Ascending aorta (tissue), 1 donor: ENCODE measurements around the gene ATP5F1D. TPM values are rescaled to one million over a fixed set of nuclear protein-coding genes. Genes with fewer than 3 reads are reported as not detected.

Experiments
- total RNA-seq: library from RNA; depleted of rRNA; stranded (reverse); fragments of >200 nt; gene quantifications from one replicate; pipeline ENCODE4 v1.1.0, GENCODE V29; 2016

Gene ATP5F1D
- total RNA-seq, 1 donor from 2014 or later = 232 TPM

Other genes with a start within 250 kb of the ATP5F1D start
- not detected for gene GRIN3B, start 241.3 kb upstream of the ATP5F1D start, total RNA-seq
- 452 TPM for gene TMEM259, start 220.6 kb upstream of the ATP5F1D start, total RNA-seq
- not detected for gene RNU6-2, start 220.2 kb upstream of the ATP5F1D start, total RNA-seq
- 79.1 TPM for gene CNN2, start 215.1 kb upstream of the ATP5F1D start, total RNA-seq
- gene ABCA7, start 201.6 kb upstream of the ATP5F1D start, total RNA-seq = 96.6 TPM
- 66.5 TPM for gene ARHGAP45, start 174.6 kb upstream of the ATP5F1D start, total RNA-seq
- gene POLR2E, start 146.4 kb upstream of the ATP5F1D start, total RNA-seq = 72.1 TPM
- gene GPX4, start 137.8 kb upstream of the ATP5F1D start, total RNA-seq = 348 TPM
- 120 TPM for gene SBNO2, start 67.5 kb upstream of the ATP5F1D start, total RNA-seq
- 104 TPM for gene STK11, start 36.0 kb upstream of the ATP5F1D start, total RNA-seq
- gene CBARP, start 3.7 kb upstream of the ATP5F1D start, total RNA-seq = 1.9 TPM
- 307 TPM for gene MIDN, start 6.8 kb downstream of the ATP5F1D start, total RNA-seq
- 442 TPM for gene CIRBP, start 27.6 kb downstream of the ATP5F1D start, total RNA-seq
- 156 TPM for gene FAM174C, start 33.8 kb downstream of the ATP5F1D start, total RNA-seq
- gene EFNA2, start 44.1 kb downstream of the ATP5F1D start, total RNA-seq = not detected
- 216 TPM for gene NDUFS7, start 142.2 kb downstream of the ATP5F1D start, total RNA-seq
- 56.4 TPM for gene GAMT, start 159.8 kb downstream of the ATP5F1D start, total RNA-seq
- 15.8 TPM for gene DAZAP1, start 165.8 kb downstream of the ATP5F1D start, total RNA-seq
- 3,111 TPM for gene RPS15, start 196.6 kb downstream of the ATP5F1D start, total RNA-seq
- not detected for gene APC2, start 208.4 kb downstream of the ATP5F1D start, total RNA-seq
- gene C19orf25, start 237.5 kb downstream of the ATP5F1D start, total RNA-seq = 32.7 TPM
- 1.5 TPM for gene PCSK4, start 248.6 kb downstream of the ATP5F1D start, total RNA-seq
- gene REEP6, start 249.4 kb downstream of the ATP5F1D start, total RNA-seq = 3.2 TPM